Measurements from ENCODE around the gene PGAP2.

DNA sequence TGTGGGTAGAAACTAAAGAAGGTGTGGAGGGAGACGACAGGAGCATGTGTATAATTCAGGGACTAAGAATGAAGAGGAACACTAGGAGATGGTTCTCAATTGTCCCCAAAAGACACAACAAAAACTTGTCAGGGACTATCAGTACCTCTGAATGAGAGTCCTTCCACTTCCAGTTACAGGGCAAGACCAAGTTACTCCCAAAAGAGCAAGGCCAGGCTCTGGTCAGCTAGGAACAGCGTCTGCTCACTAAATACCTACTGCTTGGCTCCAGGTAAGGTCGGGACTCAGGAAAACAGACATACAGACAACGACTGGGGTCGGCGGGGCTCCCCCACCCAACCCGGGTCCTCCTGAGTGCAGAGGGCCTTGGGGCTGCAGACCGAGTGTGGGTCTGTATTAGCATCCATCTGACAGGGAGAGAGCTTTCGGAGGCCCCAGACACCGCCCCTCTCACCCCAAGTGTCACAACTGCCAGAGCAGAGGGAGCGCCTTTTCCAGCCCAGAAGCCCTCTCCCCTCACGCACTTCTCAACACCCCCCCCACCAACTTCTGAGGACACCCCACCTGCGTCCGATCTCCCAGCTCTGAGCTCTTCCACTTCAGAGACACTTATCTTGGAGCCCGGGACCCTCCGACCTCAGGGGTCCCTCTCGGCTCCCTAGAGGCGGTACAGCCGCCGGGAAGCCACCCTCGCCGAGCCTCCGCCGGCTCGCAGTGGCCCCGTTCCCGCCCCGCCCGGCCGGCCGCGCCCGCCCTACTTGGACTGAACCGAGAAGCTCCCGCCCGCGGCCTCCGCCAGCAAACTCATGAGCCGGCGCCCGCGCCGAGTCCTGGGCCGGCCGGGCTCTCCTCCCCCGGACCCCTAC lies 31.9 kb downstream of the PGAP2 start:
- TF ChIP-seq, protein P1, sequence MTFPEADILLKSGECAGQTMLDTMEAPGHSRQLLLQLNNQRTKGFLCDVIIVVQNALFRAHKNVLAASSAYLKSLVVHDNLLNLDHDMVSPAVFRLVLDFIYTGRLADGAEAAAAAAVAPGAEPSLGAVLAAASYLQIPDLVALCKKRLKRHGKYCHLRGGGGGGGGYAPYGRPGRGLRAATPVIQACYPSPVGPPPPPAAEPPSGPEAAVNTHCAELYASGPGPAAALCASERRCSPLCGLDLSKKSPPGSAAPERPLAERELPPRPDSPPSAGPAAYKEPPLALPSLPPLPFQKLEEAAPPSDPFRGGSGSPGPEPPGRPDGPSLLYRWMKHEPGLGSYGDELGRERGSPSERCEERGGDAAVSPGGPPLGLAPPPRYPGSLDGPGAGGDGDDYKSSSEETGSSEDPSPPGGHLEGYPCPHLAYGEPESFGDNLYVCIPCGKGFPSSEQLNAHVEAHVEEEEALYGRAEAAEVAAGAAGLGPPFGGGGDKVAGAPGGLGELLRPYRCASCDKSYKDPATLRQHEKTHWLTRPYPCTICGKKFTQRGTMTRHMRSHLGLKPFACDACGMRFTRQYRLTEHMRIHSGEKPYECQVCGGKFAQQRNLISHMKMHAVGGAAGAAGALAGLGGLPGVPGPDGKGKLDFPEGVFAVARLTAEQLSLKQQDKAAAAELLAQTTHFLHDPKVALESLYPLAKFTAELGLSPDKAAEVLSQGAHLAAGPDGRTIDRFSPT (tag by site-specific recombination; IDR thresholded peaks at IDR 0.05) = no peak
- no peak for TF ChIP-seq ZNF140 (tag by site-specific recombination; IDR thresholded peaks at IDR 0.05)
- TF ChIP-seq PRDM1 (tag by site-specific recombination; IDR thresholded peaks at IDR 0.05) = no peak
- no peak for TF ChIP-seq TCF7L2 (IDR thresholded peaks at IDR 0.05; ENCODE audit: borderline replicate concordance, low read depth, low read length)
- TF ChIP-seq ZNF792 (tag by site-specific recombination; IDR thresholded peaks at IDR 0.05) = no peak
- no peak for TF ChIP-seq BCL11A (tag by site-specific recombination; IDR thresholded peaks at IDR 0.05; ENCODE audit: low read depth)
- TF ChIP-seq REPIN1 (tag by site-specific recombination; IDR thresholded peaks at IDR 0.05; ENCODE audit: low read depth) = no peak
- TF ChIP-seq, protein P2, sequence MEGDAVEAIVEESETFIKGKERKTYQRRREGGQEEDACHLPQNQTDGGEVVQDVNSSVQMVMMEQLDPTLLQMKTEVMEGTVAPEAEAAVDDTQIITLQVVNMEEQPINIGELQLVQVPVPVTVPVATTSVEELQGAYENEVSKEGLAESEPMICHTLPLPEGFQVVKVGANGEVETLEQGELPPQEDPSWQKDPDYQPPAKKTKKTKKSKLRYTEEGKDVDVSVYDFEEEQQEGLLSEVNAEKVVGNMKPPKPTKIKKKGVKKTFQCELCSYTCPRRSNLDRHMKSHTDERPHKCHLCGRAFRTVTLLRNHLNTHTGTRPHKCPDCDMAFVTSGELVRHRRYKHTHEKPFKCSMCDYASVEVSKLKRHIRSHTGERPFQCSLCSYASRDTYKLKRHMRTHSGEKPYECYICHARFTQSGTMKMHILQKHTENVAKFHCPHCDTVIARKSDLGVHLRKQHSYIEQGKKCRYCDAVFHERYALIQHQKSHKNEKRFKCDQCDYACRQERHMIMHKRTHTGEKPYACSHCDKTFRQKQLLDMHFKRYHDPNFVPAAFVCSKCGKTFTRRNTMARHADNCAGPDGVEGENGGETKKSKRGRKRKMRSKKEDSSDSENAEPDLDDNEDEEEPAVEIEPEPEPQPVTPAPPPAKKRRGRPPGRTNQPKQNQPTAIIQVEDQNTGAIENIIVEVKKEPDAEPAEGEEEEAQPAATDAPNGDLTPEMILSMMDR (tag by site-specific recombination; IDR thresholded peaks at IDR 0.05) = no peak
- no peak for TF ChIP-seq KLF16 (tag by site-specific recombination; IDR thresholded peaks at IDR 0.05)
- peak; percentile 33; the same call in 1 of the 2 replicates for TF ChIP-seq ZBTB8A (tag by site-specific recombination; IDR thresholded peaks at IDR 0.05)
- TF ChIP-seq SCRT1 (tag by site-specific recombination; IDR thresholded peaks at IDR 0.05; ENCODE audit: borderline replicate concordance) = no peak
- TF ChIP-seq HOXA7 (CRISPR knock-in tag; IDR thresholded peaks at IDR 0.05; ENCODE audit: borderline replicate concordance) = no peak
- TF ChIP-seq, protein P3, sequence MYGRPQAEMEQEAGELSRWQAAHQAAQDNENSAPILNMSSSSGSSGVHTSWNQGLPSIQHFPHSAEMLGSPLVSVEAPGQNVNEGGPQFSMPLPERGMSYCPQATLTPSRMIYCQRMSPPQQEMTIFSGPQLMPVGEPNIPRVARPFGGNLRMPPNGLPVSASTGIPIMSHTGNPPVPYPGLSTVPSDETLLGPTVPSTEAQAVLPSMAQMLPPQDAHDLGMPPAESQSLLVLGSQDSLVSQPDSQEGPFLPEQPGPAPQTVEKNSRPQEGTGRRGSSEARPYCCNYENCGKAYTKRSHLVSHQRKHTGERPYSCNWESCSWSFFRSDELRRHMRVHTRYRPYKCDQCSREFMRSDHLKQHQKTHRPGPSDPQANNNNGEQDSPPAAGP (tag by site-specific recombination; IDR thresholded peaks at IDR 0.05) = no peak
